AML-193 (cell line): ENCODE data around the gene IREB2.
"Not testable (repeated sequence)": the region's sequence is repeated elsewhere in the genome, so short reads cannot be mapped to it uniquely, and the experiment has no call there.

Experiments used
- DNase-seq, 2 experiments: peaks; one replicate each; lab custom pipeline; 2025; lab: John Stamatoyannopoulos, UW

IREB2 gene, protein sequence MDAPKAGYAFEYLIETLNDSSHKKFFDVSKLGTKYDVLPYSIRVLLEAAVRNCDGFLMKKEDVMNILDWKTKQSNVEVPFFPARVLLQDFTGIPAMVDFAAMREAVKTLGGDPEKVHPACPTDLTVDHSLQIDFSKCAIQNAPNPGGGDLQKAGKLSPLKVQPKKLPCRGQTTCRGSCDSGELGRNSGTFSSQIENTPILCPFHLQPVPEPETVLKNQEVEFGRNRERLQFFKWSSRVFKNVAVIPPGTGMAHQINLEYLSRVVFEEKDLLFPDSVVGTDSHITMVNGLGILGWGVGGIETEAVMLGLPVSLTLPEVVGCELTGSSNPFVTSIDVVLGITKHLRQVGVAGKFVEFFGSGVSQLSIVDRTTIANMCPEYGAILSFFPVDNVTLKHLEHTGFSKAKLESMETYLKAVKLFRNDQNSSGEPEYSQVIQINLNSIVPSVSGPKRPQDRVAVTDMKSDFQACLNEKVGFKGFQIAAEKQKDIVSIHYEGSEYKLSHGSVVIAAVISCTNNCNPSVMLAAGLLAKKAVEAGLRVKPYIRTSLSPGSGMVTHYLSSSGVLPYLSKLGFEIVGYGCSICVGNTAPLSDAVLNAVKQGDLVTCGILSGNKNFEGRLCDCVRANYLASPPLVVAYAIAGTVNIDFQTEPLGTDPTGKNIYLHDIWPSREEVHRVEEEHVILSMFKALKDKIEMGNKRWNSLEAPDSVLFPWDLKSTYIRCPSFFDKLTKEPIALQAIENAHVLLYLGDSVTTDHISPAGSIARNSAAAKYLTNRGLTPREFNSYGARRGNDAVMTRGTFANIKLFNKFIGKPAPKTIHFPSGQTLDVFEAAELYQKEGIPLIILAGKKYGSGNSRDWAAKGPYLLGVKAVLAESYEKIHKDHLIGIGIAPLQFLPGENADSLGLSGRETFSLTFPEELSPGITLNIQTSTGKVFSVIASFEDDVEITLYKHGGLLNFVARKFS

DNA sequence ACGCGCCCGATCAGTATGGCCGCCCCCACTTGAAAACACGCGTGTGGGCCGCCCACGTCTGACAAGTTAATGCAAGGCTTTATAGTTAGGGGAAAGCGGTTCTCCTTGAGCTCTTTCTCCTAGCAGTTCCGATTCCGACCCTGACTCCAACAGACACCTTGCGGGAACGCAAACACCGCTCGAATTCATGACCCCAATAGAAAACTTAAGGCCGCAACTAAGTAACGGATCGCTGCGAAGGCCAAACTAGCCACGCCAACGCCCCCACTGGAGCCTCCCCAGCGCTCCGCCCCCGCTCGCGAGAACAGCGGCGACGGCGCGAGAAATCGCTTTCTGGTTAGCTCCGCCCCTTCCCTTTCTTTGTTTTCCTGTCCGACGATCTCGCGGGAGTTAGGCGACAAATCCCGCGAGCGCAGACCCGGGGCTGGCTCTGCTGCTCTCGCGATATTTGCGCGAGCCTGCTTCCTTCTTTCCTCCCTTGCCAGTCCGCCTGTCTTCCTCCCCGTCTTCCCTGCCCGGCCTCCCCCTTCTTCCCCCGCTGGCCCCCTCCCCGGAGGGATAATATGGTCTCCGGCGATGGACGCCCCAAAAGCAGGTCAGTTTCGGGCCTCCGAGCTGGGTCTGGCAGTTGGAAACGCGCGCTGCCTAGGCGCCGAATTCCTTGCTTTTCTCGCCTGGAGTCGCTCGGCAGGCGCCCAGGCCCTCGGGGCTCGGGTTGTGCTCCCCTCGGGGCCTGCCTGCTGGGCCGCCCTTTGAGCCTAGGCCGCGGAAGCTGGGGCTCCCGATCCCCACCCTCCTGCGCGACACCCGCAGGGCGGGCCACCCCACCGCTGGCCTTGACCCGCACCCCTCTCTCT, at the start of gene IREB2:
Gene IREB2, plus strand, starts transcription at position 455 of the 857 bp plus-strand sequence. Its CDS starts 122 bp downstream, at position 577.
- peak; percentile 96 to 98 for DNase-seq

DNA sequence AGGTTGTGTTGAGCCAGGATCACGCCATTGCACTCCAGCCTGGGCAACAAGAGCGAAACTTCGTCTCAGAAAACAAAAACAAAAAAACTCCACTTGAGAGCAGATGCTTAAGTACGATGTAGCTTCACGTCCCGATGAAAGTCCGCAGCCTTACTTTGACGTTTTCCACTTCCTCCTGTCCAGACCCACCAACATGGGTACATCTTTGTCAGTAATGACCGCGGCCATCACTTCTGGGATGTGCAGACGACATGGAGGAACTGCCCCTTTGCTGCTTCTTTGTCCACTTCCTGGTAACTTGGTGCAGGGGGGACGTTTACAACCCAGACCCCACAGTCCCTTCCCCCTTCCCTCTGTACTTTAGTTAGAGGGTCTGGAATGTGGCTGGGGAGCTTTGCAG, 49.2 kb upstream of the IREB2 start:
- no peak for DNase-seq

GRCh38 chr15:78389322-78389721, 48.7 kb upstream of the IREB2 start:
- DNase-seq, result no peak

DNA sequence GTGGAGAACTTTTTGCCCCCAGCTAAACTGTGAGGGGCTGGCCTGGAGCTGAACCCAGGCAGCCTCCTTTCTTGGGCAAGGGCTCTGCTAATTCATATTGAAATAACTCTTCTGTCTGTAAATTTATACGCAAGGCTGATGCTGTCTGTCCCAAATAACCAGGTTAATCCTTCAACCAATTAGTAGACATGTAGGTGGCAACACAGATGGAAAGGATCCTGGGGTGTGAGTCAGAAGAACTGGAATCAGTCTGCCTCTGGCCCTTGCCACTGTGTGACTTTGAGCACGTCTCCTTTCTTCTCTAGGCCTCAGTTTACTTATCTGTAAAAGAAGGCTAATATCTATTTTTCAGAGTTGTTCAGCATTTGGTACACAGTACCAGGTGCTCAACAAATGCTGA, 48.3 kb upstream of the IREB2 start:
- no peak for DNase-seq

GRCh38 chr15:78390242-78390641, 47.8 kb upstream of the IREB2 start:
- no peak for DNase-seq

DNA sequence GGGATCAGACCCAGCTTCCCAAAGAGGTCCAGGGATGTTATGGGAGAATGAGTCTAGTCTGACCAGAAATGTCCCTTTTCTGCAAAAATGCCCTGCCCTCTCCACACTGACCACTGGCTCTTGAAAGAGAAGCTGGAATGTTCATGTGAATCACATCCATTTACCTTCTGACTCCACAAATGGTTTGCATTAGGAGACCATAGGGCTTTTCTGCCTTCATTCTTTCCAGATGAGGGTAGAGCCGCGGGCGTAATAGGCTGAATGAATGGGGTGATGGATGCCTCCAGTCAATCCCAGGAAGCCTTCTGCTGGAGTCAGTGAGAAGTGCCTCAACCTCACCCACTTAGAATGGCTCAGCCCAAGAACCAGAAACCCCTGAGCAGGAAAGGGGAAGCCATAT, 47.2 kb upstream of the IREB2 start:
- no peak for DNase-seq

GRCh38 chr15:78391781-78392180, 46.2 kb upstream of the IREB2 start:
- no peak for DNase-seq

DNA sequence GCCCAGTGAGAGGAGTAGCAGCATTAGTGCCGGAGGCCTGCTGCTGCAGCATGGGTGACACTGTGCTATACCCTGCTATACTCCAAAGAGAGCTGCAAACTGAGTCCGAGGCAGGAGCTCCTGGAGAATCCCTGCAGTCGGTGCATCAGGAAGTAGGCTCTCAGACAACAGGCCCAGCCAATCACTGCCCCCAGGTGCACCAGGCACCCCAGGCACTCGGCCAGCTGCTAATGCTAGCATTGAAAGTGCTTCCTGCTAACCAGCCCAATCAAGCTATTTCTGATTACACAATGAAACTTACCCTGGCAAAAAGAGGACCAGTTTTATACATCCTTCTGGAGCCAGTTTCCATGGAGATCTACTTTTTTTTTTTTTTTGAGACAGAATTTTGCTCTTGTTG, 45.6 kb upstream of the IREB2 start:
- no peak for DNase-seq

GRCh38 chr15:78393137-78393536, 44.9 kb upstream of the IREB2 start:
- DNase-seq, result no peak

DNA sequence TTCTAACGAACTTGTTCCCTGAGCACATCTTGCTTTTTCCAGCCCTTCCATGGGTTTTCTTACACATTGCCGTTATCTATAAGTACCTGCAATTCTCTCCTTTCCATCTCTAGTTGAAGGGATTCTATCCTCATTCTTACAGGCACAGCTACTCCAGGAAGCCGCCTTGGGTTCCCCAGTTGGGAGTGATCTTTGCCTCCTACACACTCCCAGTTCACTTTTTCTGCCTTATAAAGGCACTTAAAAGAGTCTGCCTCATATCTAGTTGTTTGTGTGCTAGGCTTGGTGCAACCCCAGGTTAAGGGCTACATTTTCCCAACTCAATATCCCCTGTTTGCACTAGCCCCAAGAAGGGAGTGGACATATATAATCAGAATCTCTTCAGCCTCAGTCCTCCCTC, 44.0 kb upstream of the IREB2 start:
- DNase-seq, result no peak

GRCh38 chr15:78394981-78395616, 42.9 kb upstream of the IREB2 start:
- DNase-seq, result no peak

DNA sequence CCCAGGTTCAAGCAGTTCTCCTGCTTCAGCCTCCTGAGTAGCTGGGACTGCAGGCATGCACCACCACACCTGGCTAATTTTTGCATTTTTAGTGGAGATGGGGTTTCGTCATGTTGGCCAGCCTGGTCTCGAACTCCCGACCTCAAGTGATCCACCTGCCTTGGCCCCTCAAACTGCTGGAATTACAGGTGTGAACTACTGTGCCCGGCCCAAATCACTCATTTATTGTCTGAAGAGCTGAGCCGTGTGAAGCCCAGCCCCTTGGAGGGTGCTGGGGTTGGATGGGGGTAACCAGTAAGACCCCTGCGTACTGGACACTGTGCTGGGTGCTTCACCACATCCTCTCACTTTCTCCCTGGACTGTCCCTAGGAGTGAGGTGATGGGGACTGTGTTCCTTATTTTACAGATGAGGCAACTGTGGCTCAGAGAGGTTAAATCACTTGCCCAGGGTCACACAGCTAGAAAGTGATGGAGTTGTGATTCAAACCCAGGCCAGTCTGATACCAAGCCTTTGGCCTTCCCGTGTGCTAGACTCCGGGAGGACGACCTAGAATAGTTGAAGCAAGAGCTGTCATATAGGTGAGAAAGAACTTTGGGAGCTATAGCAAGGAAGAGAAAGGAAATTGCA, 41.7 kb upstream of the IREB2 start:
- no peak for DNase-seq

DNA sequence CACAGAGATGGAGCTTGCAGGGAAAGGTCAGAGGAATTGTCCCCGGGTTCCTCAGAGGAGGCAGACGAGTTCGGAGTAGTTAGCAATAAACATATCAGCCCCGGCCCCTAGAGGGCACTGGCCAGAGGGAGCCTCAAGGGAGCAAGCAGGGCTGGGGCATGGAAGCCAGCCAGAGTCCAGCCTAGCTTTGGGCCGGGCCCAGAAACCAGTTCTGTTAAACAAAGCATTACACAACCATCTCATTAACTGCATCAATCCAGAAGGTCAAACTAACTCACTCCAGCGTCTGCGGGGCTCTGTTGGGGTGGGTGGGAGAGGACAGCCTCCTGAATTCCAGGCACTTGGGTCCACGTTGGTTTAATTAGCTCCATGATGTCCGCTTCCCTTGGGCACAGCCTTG, 41.0 kb upstream of the IREB2 start:
- no peak for DNase-seq

- DNase-seq, result no peak
These were observed 40.6 kb upstream of the IREB2 start for GRCh38 chr15:78397382-78397781.

DNA sequence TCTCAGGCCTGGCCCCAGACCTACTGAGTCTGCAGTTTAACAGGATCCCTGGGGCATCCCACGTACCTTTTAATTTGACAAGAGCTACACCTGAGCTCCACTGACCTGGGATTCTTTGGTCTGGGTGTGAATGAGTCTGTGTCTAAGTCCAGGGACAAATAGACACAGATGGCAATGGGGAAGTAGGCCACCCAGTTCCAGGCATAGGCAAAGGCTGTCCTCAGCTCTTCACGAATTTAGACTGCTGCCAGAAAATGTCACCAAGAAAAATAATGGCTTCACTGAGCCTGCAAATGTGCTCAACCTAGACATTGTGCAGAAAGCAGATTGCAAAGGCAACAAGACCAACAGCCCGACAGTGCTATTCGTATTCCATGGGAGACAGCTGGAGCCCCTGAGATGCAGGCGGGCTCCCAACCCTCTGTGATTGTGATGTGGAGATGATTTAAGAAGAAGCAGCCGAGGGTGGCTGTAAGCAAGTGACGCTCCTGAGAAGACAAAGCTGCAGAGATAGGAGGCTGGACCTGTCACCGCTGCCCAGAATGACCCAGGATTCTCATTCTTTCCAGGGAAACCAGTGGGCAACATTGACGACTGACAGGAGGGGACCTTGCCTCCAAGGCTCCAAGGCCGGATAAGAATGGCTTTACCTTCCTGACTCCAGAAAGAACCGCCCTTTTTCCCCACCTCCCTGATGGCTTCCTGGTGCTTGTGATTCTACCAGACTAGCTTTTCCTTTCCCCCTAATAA, 39.8 kb upstream of the IREB2 start:
- no peak for DNase-seq

- no peak for DNase-seq
These were observed 38.9 kb upstream of the IREB2 start for GRCh38 chr15:78399091-78399490.

GRCh38 chr15:78402061-78402610, 35.9 kb upstream of the IREB2 start:
- no peak for DNase-seq

GRCh38 chr15:78404125-78404524, 33.9 kb upstream of the IREB2 start:
- no peak for DNase-seq

DNA sequence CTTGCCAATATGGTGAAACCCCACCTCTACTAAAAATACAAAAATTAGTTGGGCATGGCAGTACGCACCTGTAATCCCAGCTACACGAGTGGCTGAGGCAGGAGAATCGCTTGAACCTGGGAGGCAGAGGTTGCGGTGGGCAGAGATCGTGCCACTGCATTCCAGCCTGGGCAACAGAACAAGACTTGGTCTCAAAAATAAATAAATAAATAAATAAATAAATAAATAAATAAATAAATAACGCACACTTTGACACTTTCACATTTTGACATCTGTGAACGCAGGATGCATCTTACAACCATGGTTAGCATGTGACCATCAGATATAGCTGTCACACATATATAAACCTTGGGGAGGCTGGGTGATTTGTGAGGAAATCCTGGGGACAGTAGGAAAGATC, 33.2 kb upstream of the IREB2 start:
- DNase-seq, result not testable (repeated sequence)

GRCh38 chr15:78405336-78405924, 32.6 kb upstream of the IREB2 start:
- no peak for DNase-seq
